Body of pancreas (tissue), 4 donors: ENCODE data around the gene GOSR2.

Experiments
- CTCF ChIP-seq, 7 experiments: fragments of 450-650 bp in 4 of 7; fragments of 200-600 bp in 3 of 7; sonication (generic) in 3 of 7; IDR thresholded peaks; one replicate each; pipeline ENCODE4 v1.5.1; 2016 to 2019; ENCODE audit warnings: antibody characterized with exemption in 7 of 7
- POLR2A ChIP-seq, 3 donors: fragments of 450-650 bp; IDR thresholded peaks; one replicate each; pipeline ENCODE4 v1.6.1; 2016; ENCODE audit warnings: antibody characterized with exemption in 3 of 3, mild to moderate bottlenecking in 2 of 3

- TF ChIP-seq CTCF (IDR thresholded peaks at IDR 0.05) (no peak), POLR2A (IDR thresholded peaks at IDR 0.05) (no peak)
Measured at GRCh38 chr17:46917516-46917915, 5.4 kb upstream of the GOSR2 start.
